SK-N-SH (cell line): Measurements from ENCODE around the gene PITPNM3. TPM values are rescaled to one million over a fixed set of nuclear protein-coding genes. Genes with fewer than 3 reads are reported as not detected.

Experiments
- CTCF ChIA-PET: fragments of 300-600, 350-600 bp; formaldehyde crosslinking; extraction: SDS; loops from one replicate; lab custom pipeline; 2021; lab: Yijun Ruan, JAX
- POLR2A ChIA-PET: fragments of 350-600 bp; sonication (Branson Sonifier 250); formaldehyde crosslinking; extraction: SDS; loops from one replicate; lab custom pipeline; 2020; ENCODE audit warnings: antibody characterized with exemption, inconsistent platforms; lab: Yijun Ruan, JAX
- DNase-seq: peaks from one replicate; pipeline ENCODE4 v3.0.0; 2012
- H2AFZ ChIP-seq: fragments of 200-600 bp; sonication (generic); 2 replicates; pipeline ENCODE4 v1.8.1; 2016; ENCODE audit warnings: antibody characterized with exemption, mild to moderate bottlenecking, low read depth
- H3F3A ChIP-seq: fragments of 200-600 bp; sonication (generic); replicated peaks from 2 replicates; pipeline ENCODE3; 2016; ENCODE audit warnings: antibody characterized with exemption, mild to moderate bottlenecking; ENCODE audit not compliant: insufficient read depth
- H3K27ac ChIP-seq, 2 experiments: fragments of 200-500 bp in 1 of 2; fragments of 200-600 bp in 1 of 2; sonication (Bioruptor generic) in 1 of 2; sonication (generic), shearing (Covaris generic) in 1 of 2; 2 replicates each; pipeline versions ENCODE4 v1.5.1 to v1.6.1; 2014 to 2016; ENCODE audit warnings: low read depth in 2 of 2, inconsistent platforms in 1 of 2, low read length in 1 of 2, mild to moderate bottlenecking in 1 of 2, mixed read lengths in 1 of 2
- H3K27me3 ChIP-seq: fragments of 200-600 bp; sonication (generic), shearing (Covaris generic); 2 replicates; pipeline ENCODE4 v1.6.1; 2016; ENCODE audit warnings: mixed run types; ENCODE audit not compliant: insufficient read depth
- H3K36me3 ChIP-seq, 2 experiments: fragments of 200-500 bp in 1 of 2; fragments of 200-600 bp in 1 of 2; sonication (Bioruptor generic) in 1 of 2; sonication (generic) in 1 of 2; replicated peaks in 1 of 2; 2 replicates each; pipeline versions ENCODE3 to v1.5.1; 2014 to 2016; ENCODE audit warnings: low read length in 1 of 2, mild to moderate bottlenecking in 1 of 2; ENCODE audit not compliant: insufficient read depth in 2 of 2, control insufficient read depth in 1 of 2
- H3K4me1 ChIP-seq, 2 experiments: fragments of 200-500 bp in 1 of 2; fragments of 200-600 bp in 1 of 2; sonication (Bioruptor generic) in 1 of 2; sonication (generic), shearing (Covaris generic) in 1 of 2; 2 replicates each; pipeline versions ENCODE4 v1.5.1 to v1.6.1; 2014 to 2016; ENCODE audit warnings: low read depth in 1 of 2, low read length in 1 of 2, mixed run types in 1 of 2; ENCODE audit not compliant: insufficient read depth in 2 of 2, control insufficient read depth in 1 of 2
- H3K4me2 ChIP-seq: fragments of 200-600 bp; sonication (generic), shearing (Covaris generic); 2 replicates; pipeline ENCODE4 v1.6.1; 2017; ENCODE audit warnings: mixed run types
- H3K4me3 ChIP-seq, 2 experiments: fragments of 200-500 bp in 1 of 2; fragments of 200-600 bp in 1 of 2; sonication (Bioruptor generic) in 1 of 2; sonication (generic), shearing (Covaris generic) in 1 of 2; 2 replicates each; pipeline versions ENCODE4 v1.5.1 to v1.8.1; 2014 to 2016; ENCODE audit warnings: low read depth in 2 of 2, inconsistent platforms in 1 of 2, low read length in 1 of 2, mild to moderate bottlenecking in 1 of 2, mixed read lengths in 1 of 2, moderate library complexity in 1 of 2
- H3K79me2 ChIP-seq: fragments of 200-600 bp; sonication (generic); 2 replicates; pipeline ENCODE4 v1.8.1; 2017; ENCODE audit warnings: mild to moderate bottlenecking; ENCODE audit not compliant: insufficient read depth
- H3K9ac ChIP-seq: fragments of 200-600 bp; sonication (generic); 2 replicates; pipeline ENCODE4 v1.6.1; 2017; ENCODE audit warnings: mixed run types
- H3K9me2 ChIP-seq: fragments of 200-600 bp; sonication (generic); 2 replicates; pipeline ENCODE4 v1.6.1; 2017; ENCODE audit warnings: mixed run types
- H3K9me3 ChIP-seq: fragments of 200-600 bp; sonication (generic); 2 replicates; pipeline ENCODE4 v1.6.1; 2017; ENCODE audit warnings: mixed run types, mild to moderate bottlenecking, moderate library complexity
- H4K20me1 ChIP-seq: fragments of 200-600 bp; sonication (generic); 2 replicates; pipeline ENCODE4 v1.6.1; 2017; ENCODE audit warnings: mild to moderate bottlenecking, mixed run types; ENCODE audit not compliant: insufficient read depth
- EZH2phosphoT487 ChIP-seq: fragments of 200-600 bp; sonication (generic); IDR thresholded peaks from 2 replicates; pipeline ENCODE4 v1.6.1; 2017; ENCODE audit warnings: low read depth, mixed run types, mild to moderate bottlenecking, antibody characterized with exemption, moderate library complexity, borderline replicate concordance
- GABPA ChIP-seq: IDR thresholded peaks from 2 replicates; pipeline ENCODE4 v1.4.0; 2012; ENCODE audit warnings: low read depth, mild to moderate bottlenecking
- GATA2 ChIP-seq: sonication (generic); formaldehyde crosslinking; IDR thresholded peaks from 2 replicates; pipeline ENCODE4 v1.5.0; 2020; ENCODE audit warnings: mild to moderate bottlenecking, missing genetic modification reagents
- NFIC ChIP-seq: IDR thresholded peaks from 2 replicates; pipeline ENCODE4 v1.4.0; 2012; ENCODE audit warnings: borderline replicate concordance
- POLR2AphosphoS5 ChIP-seq: IDR thresholded peaks from 2 replicates; pipeline ENCODE4 v1.6.1; 2012; ENCODE audit warnings: low read depth, low read length
- RAD21 ChIP-seq: IDR thresholded peaks from 2 replicates; pipeline ENCODE4 v1.6.1; 2012; ENCODE audit warnings: mild to moderate bottlenecking, low read length
- RFX5 ChIP-seq: IDR thresholded peaks from 2 replicates; pipeline ENCODE4 v1.6.1; 2012; ENCODE audit warnings: mild to moderate bottlenecking, improper control_type of control experiment, low read length
- SMC3 ChIP-seq: IDR thresholded peaks from 2 replicates; pipeline ENCODE4 v1.6.1; 2012; ENCODE audit warnings: low read depth, low read length, improper control_type of control experiment
- TCF12 ChIP-seq: IDR thresholded peaks from 2 replicates; pipeline ENCODE4 v1.4.0; 2012
- TEAD4 ChIP-seq: IDR thresholded peaks from 2 replicates; pipeline ENCODE4 v1.4.0; 2012; ENCODE audit warnings: mild to moderate bottlenecking, borderline replicate concordance; ENCODE audit not compliant: insufficient read depth
- YY1 ChIP-seq: IDR thresholded peaks from 2 replicates; pipeline ENCODE4 v1.4.0; 2012; ENCODE audit warnings: low read depth, mild to moderate bottlenecking
- WGBS: methylation state at CpG from one replicate; pipeline ENCODE4 v1.1.6; 2017; ENCODE audit warnings: low lambda C conversion rate; 5-methylcytosine and 5-hydroxymethylcytosine counted together
- polyA plus RNA-seq, 3 experiments: library from polyadenylated mRNA; depleted of rRNA; stranded (reverse); fragments of >200 nt; gene quantifications; 2 replicates each; pipeline ENCODE4 v1.2.3, GENCODE V29; 2012
- TF ChIP-seq, protein P1 (sequence below): IDR thresholded peaks from 2 replicates; pipeline ENCODE4 v1.4.0; 2012; ENCODE audit warnings: low read depth, borderline replicate concordance
- TF ChIP-seq, protein P2 (sequence below): fragments of 200-600 bp; sonication (generic); IDR thresholded peaks from 2 replicates; pipeline ENCODE4 v1.6.1; 2017; ENCODE audit warnings: antibody characterized with exemption, mild to moderate bottlenecking, moderate library complexity
- TF ChIP-seq, protein P3 (sequence below): IDR thresholded peaks from 2 replicates; pipeline ENCODE4; 2012

PITPNM3 gene
- polyA plus RNA-seq, 1 of the 3 experiments (the other 2 are of a cell fraction), result 0.82 TPM

DNA sequence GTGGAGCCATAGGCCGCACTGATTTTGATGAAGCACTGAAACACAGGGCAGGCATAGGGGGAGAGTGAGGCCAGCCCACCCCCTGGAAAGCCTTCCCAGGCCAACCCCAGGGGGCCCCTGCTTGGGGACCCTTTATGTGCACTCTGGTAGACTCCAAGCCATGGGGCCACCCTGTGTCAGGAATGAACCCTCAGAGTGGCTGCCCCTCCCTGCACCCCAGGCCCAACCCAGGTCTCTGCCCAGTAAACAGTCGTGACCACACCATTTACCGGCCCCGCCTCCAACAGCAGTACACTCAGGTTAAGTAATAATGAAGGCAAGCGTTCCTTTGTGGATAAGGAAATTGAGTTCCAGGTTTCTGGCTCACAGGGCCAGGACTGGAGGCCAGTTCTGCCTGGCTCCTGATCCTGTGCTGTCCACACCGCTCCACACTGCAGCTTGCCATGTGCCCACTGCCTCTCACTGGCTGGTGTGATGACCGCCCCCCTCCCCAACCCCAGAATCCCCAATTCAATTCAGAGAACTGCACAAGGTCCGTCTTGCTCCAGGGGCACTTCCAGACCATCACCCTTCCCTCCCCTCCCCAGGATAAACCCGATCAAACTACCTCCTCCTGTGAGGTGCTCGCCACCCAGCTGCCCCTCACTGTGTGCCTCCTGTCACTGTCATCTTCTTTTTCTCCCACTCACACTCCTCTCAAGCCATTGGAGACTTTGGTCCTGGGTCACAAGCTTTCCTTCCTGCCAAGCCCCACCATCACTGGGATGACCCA is 98.5 kb downstream of the PITPNM3 start:
- no peak overlapping the region for H2AFZ ChIP-seq
- no peaks in the 10 kb centered on the region for H3K9me2 ChIP-seq
- WGBS, result 82% methylated on average over 10 of the region's 10 CpGs
- H3K9me3 ChIP-seq, result no peaks in the 10 kb centered on the region
- no peaks in the 10 kb centered on the region for H4K20me1 ChIP-seq
- DNase-seq, result no peak
- H3K27me3 ChIP-seq, result no peaks in the 10 kb centered on the region
- no peaks in the 10 kb centered on the region for H3K36me3 ChIP-seq
- no peak overlapping the region for H3K27ac ChIP-seq
- POLR2A ChIA-PET, result no interaction called here
- CTCF ChIA-PET, result interaction anchor here (0.6 to 1.9 kb wide), 2 partner anchors 15 to 22 kb away, joined by 3 to 9 read pairs; no protein-coding TSS in a partner anchor
- H3K79me2 ChIP-seq, result no peaks in the 10 kb centered on the region
- TF ChIP-seq TEAD4 (no peak), GABPA (no peak), SMC3 (no peak), RFX5 (no peak), YY1 (no peak), POLR2AphosphoS5 (no peak), TCF12 (no peak), GATA2 (CRISPR knock-in tag) (no peak), NFIC (no peak), RAD21 (no peak), EZH2phosphoT487 (no peak)
- TF ChIP-seq, protein P1, sequence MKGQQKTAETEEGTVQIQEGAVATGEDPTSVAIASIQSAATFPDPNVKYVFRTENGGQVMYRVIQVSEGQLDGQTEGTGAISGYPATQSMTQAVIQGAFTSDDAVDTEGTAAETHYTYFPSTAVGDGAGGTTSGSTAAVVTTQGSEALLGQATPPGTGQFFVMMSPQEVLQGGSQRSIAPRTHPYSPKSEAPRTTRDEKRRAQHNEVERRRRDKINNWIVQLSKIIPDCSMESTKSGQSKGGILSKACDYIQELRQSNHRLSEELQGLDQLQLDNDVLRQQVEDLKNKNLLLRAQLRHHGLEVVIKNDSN, result no peak
- TF ChIP-seq, protein P2, sequence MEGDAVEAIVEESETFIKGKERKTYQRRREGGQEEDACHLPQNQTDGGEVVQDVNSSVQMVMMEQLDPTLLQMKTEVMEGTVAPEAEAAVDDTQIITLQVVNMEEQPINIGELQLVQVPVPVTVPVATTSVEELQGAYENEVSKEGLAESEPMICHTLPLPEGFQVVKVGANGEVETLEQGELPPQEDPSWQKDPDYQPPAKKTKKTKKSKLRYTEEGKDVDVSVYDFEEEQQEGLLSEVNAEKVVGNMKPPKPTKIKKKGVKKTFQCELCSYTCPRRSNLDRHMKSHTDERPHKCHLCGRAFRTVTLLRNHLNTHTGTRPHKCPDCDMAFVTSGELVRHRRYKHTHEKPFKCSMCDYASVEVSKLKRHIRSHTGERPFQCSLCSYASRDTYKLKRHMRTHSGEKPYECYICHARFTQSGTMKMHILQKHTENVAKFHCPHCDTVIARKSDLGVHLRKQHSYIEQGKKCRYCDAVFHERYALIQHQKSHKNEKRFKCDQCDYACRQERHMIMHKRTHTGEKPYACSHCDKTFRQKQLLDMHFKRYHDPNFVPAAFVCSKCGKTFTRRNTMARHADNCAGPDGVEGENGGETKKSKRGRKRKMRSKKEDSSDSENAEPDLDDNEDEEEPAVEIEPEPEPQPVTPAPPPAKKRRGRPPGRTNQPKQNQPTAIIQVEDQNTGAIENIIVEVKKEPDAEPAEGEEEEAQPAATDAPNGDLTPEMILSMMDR, result no peak
- TF ChIP-seq, protein P3, sequence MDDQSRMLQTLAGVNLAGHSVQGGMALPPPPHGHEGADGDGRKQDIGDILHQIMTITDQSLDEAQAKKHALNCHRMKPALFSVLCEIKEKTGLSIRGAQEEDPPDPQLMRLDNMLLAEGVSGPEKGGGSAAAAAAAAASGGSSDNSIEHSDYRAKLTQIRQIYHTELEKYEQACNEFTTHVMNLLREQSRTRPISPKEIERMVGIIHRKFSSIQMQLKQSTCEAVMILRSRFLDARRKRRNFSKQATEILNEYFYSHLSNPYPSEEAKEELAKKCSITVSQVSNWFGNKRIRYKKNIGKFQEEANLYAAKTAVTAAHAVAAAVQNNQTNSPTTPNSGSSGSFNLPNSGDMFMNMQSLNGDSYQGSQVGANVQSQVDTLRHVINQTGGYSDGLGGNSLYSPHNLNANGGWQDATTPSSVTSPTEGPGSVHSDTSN, result no peak
- TF ChIP-seq, all 33 proteins: peak for 0
- Histone ChIP-seq H3K4me2 (no peak overlapping the region), H3F3A (no peaks in the 10 kb centered on the region), H3K4me3 (no peak overlapping the region), H3K4me1 (peaks cover 3 to 17% of the 10 kb centered on the region in 2 experiments; a peak in 2 of 4 replicates), H3K9ac (no peak overlapping the region)
